Panc1 (cell line): ENCODE results near the gene RSAD2. TPM values are rescaled to one million over a fixed set of nuclear protein-coding genes. Genes with fewer than 3 reads are reported as not detected.

Experiments used
- ATAC-seq: fragments of 200-7000 bp; cut with Tn5 transposase; 2 replicates; pipeline ENCODE4 v1.9.1; 2020; ENCODE audit warnings: mild to moderate bottlenecking, moderate library complexity
- BruUV-seq: library from RNA; stranded (reverse); fragments of 400-500 nt; replicated peaks from 2 replicates; lab custom pipeline; 2021; lab: Mats Ljungman, UMichigan
- CTCF ChIA-PET: fragments of 300-600 bp; sonication (Branson Sonifier 250); formaldehyde crosslinking; loops from one replicate; lab custom pipeline; 2022; ENCODE audit warnings: antibody characterized with exemption; lab: Charles Lee
- POLR2A ChIA-PET: fragments of 300-600 bp; sonication (Branson Sonifier 250); formaldehyde crosslinking; loops from one replicate; lab custom pipeline; 2022; ENCODE audit warnings: antibody characterized with exemption; lab: Charles Lee
- DNase-seq: peaks from one replicate; pipeline ENCODE4 v3.0.0-alpha.2; 2010; ENCODE audit warnings: low read depth, low spot score
- H3K27ac ChIP-seq: 2 replicates; pipeline ENCODE4 v1.5.1; 2011; ENCODE audit warnings: mild to moderate bottlenecking, low read length, inconsistent platforms
- H3K27me3 ChIP-seq: fragments of 200-500 bp; sonication (Bioruptor generic); 2 replicates; pipeline ENCODE4 v1.6.0; 2014; ENCODE audit warnings: low read length, inconsistent platforms; ENCODE audit not compliant: control insufficient read depth, insufficient read depth
- H3K36me3 ChIP-seq: fragments of 200-500 bp; sonication (Bioruptor generic); 2 replicates; pipeline ENCODE4 v1.5.1; 2014; ENCODE audit warnings: inconsistent platforms, mild to moderate bottlenecking, low read length, moderate library complexity; ENCODE audit not compliant: control insufficient read depth, insufficient read depth
- H3K4me1 ChIP-seq: 2 replicates; pipeline ENCODE4 v1.5.1; 2011; ENCODE audit warnings: inconsistent platforms, mild to moderate bottlenecking, low read length, moderate library complexity; ENCODE audit not compliant: control insufficient read depth, insufficient read depth
- H3K4me3 ChIP-seq, 2 experiments: 2 replicates each; pipeline ENCODE4 v1.5.1; 2011 to 2012; ENCODE audit warnings: low read depth in 2 of 2, low read length in 2 of 2, mild to moderate bottlenecking in 2 of 2, inconsistent platforms in 1 of 2, moderate library complexity in 1 of 2
- H3K9me3 ChIP-seq: fragments of 200-500 bp; sonication (Bioruptor generic); 2 replicates; pipeline ENCODE4 v1.5.1; 2014; ENCODE audit warnings: low read depth, mild to moderate bottlenecking, inconsistent platforms, low read length, moderate library complexity; ENCODE audit not compliant: control insufficient read depth, insufficient read depth
- POLR2AphosphoS5 ChIP-seq: IDR thresholded peaks from 2 replicates; pipeline ENCODE4 v1.6.1; 2012; ENCODE audit warnings: mild to moderate bottlenecking, low read depth, low read length, moderate library complexity
- SIN3A ChIP-seq: IDR thresholded peaks from 2 replicates; pipeline ENCODE4 v1.6.1; 2012; ENCODE audit warnings: low read depth, mild to moderate bottlenecking, low read length, moderate library complexity, borderline replicate concordance; ENCODE audit not compliant: insufficient read depth
- TCF7L2 ChIP-seq: IDR thresholded peaks from 2 replicates; pipeline ENCODE4 v1.6.1; 2011; ENCODE audit warnings: mild to moderate bottlenecking, low read depth, low read length, inconsistent platforms
- in situ Hi-C: cut with HindIII; loops from 2 replicates; pipeline ENCODE4 v1.10.0; 2016; ENCODE audit warnings: low sequenced_read_pairs, low pct_unique_long_range_greater_than_20kb
- intact Hi-C: fragments of 100-400 bp; cut with micrococcal nuclease; formaldehyde crosslinking; loops from one replicate; pipeline ENCODE4 v1.10.0; 2022; ENCODE audit not compliant: unreplicated experiment
- total RNA-seq: library from RNA; stranded (reverse); gene quantifications from one replicate; pipeline ENCODE4 v1.2.1, GENCODE V29; 2021; ENCODE audit not compliant: unreplicated experiment
- TF ChIP-seq, protein P1 (sequence below): fragments of 450-650 bp; IDR thresholded peaks from 2 replicates; pipeline ENCODE4 v1.5.1; 2017; ENCODE audit warnings: mild to moderate bottlenecking
- TF ChIP-seq, protein P2 (sequence below), 2 experiments: IDR thresholded peaks; 2 replicates each; pipeline ENCODE4 v1.6.1; 2011 to 2012; ENCODE audit warnings: low read depth in 2 of 2, control low read depth in 1 of 2, low read length in 1 of 2, mild to moderate bottlenecking in 1 of 2, moderate library complexity in 1 of 2; ENCODE audit not compliant: insufficient read depth in 1 of 2

RSAD2 gene
- total RNA-seq, 1 experiment from 2014 or later, result 0.44 TPM

DNA sequence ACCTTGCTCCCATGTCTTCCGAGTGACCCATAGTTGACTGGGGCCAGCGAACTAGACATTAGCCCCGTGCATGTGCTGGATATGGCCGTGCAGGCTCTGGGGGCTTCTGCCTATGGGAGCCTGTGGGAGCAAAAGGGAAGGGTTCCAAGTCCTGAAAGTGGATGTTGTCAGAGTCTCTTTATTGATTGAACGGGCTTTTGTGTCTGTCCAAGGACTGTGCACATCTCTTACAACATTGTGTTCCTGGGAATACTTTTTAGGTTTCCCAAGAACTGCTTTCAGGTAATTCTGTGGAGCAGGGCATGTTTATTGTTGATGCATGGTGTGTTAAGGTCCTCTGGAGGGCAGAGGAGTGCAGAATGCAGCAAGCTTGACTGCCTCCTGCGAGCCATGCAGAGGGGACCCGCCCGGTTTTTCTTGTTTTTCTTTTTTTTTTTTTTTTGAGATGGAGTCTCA, 44.7 kb downstream of the RSAD2 start:
- POLR2A ChIA-PET, result no interaction called here
- H3K27me3 ChIP-seq, result no peaks in the 10 kb centered on the region
- H3K9me3 ChIP-seq, result no peaks in the 10 kb centered on the region
- CTCF ChIA-PET, result no interaction called here
- DNase-seq, result no peak
- in situ Hi-C loops (no loop called here), intact Hi-C loops (loop anchor here (5.0 kb wide), 1 partner anchor 115 kb away; no protein-coding TSS in a partner anchor)
- no peak overlapping the region for H3K4me3 ChIP-seq
- TF ChIP-seq POLR2AphosphoS5 (no peak), TCF7L2 (no peak), SIN3A (no peak)
- TF ChIP-seq, protein P1, sequence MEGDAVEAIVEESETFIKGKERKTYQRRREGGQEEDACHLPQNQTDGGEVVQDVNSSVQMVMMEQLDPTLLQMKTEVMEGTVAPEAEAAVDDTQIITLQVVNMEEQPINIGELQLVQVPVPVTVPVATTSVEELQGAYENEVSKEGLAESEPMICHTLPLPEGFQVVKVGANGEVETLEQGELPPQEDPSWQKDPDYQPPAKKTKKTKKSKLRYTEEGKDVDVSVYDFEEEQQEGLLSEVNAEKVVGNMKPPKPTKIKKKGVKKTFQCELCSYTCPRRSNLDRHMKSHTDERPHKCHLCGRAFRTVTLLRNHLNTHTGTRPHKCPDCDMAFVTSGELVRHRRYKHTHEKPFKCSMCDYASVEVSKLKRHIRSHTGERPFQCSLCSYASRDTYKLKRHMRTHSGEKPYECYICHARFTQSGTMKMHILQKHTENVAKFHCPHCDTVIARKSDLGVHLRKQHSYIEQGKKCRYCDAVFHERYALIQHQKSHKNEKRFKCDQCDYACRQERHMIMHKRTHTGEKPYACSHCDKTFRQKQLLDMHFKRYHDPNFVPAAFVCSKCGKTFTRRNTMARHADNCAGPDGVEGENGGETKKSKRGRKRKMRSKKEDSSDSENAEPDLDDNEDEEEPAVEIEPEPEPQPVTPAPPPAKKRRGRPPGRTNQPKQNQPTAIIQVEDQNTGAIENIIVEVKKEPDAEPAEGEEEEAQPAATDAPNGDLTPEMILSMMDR, result no peak
- TF ChIP-seq, protein P2, sequence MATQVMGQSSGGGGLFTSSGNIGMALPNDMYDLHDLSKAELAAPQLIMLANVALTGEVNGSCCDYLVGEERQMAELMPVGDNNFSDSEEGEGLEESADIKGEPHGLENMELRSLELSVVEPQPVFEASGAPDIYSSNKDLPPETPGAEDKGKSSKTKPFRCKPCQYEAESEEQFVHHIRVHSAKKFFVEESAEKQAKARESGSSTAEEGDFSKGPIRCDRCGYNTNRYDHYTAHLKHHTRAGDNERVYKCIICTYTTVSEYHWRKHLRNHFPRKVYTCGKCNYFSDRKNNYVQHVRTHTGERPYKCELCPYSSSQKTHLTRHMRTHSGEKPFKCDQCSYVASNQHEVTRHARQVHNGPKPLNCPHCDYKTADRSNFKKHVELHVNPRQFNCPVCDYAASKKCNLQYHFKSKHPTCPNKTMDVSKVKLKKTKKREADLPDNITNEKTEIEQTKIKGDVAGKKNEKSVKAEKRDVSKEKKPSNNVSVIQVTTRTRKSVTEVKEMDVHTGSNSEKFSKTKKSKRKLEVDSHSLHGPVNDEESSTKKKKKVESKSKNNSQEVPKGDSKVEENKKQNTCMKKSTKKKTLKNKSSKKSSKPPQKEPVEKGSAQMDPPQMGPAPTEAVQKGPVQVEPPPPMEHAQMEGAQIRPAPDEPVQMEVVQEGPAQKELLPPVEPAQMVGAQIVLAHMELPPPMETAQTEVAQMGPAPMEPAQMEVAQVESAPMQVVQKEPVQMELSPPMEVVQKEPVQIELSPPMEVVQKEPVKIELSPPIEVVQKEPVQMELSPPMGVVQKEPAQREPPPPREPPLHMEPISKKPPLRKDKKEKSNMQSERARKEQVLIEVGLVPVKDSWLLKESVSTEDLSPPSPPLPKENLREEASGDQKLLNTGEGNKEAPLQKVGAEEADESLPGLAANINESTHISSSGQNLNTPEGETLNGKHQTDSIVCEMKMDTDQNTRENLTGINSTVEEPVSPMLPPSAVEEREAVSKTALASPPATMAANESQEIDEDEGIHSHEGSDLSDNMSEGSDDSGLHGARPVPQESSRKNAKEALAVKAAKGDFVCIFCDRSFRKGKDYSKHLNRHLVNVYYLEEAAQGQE (IDR thresholded peaks at IDR 0.05; ENCODE audit: insufficient read depth in 1 of 2, low read depth in 2 of 2, low read length in 1 of 2), result no peak
- no peak for ATAC-seq
- no TSS peak for BruUV-seq
- no peaks in the 10 kb centered on the region for H3K36me3 ChIP-seq
- H3K27ac ChIP-seq, result no peak overlapping the region
- no peaks in the 10 kb centered on the region; the same call in 1 of the 2 replicates for H3K4me1 ChIP-seq

DNA sequence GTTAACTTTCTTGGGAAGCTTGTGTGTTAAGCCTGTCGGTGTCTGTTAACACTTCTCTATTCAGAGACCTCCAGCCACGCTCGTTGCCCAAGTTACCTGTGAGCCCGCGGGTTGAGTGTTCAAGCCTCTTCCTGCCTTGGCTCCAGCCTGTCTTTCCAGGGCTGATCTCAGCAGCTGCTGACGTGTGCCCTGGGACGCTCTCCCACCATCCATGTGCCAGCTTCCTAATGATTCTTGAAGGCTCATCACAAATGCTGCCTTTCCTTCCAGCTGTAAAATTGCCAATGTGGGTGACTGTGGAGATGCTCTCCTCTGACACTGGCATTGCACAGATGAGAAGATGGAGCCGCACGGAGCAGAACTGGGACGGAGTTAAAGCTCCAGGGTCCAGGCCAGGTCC, 45.7 kb downstream of the RSAD2 start:
- no peak overlapping the region for H3K27ac ChIP-seq
- no peaks in the 10 kb centered on the region for H3K36me3 ChIP-seq
- no peak overlapping the region for H3K4me3 ChIP-seq
- ChIA-PET POLR2A (no interaction called here), CTCF (no interaction called here)
- no peaks in the 10 kb centered on the region for H3K27me3 ChIP-seq
- no peaks in the 10 kb centered on the region for H3K9me3 ChIP-seq
- in situ Hi-C loops, result no loop called here
- no TSS peak for BruUV-seq
- intact Hi-C loops, result loop anchor here (5.0 kb wide), 1 partner anchor 114 kb away; no protein-coding TSS in a partner anchor
- TF ChIP-seq TCF7L2, result no peak
- TF ChIP-seq SIN3A, result no peak
- TF ChIP-seq, protein P2 (IDR thresholded peaks at IDR 0.05; ENCODE audit: insufficient read depth in 1 of 2, low read depth in 2 of 2, low read length in 1 of 2), result no peak
- no peak for TF ChIP-seq POLR2AphosphoS5
- TF ChIP-seq, protein P1, result no peak
- no peak for DNase-seq
- H3K4me1 ChIP-seq, result no peaks in the 10 kb centered on the region; the same call in 1 of the 2 replicates
- ATAC-seq, result no peak
